IMR-90 (cell line): ENCODE data around the gene IFNG. TPM values are rescaled to one million over a fixed set of nuclear protein-coding genes. Genes with fewer than 3 reads are reported as not detected.

Experiments
- ATAC-seq: fragments of 200-7000 bp; cut with Tn5 transposase; 2 replicates; pipeline ENCODE4 v1.9.1; 2020; ENCODE audit warnings: low read depth, mild to moderate bottlenecking, moderate library complexity
- BruUV-seq: library from RNA; stranded (reverse); fragments of 400-500 nt; replicated peaks from 2 replicates; lab custom pipeline; 2021; lab: Mats Ljungman, UMichigan
- CTCF ChIA-PET: fragments of 300-600 bp; formaldehyde crosslinking; extraction: SDS; loops from one replicate; lab custom pipeline; 2021; ENCODE audit warnings: antibody characterized with exemption; lab: Yijun Ruan, JAX
- POLR2A ChIA-PET: fragments of 300-600 bp; sonication (Branson Sonifier 250); formaldehyde crosslinking; loops from one replicate; lab custom pipeline; 2022; ENCODE audit warnings: antibody characterized with exemption; ENCODE audit not compliant: unreplicated experiment; lab: Charles Lee
- DNase-seq: peaks from one replicate; pipeline ENCODE4 v3.0.0; 2013
- H2AFZ ChIP-seq: replicated peaks from 2 replicates; pipeline ENCODE3; 2013; ENCODE audit warnings: low read length, mild to moderate bottlenecking; ENCODE audit not compliant: poor library complexity
- H2AK5ac ChIP-seq: 2 replicates; pipeline ENCODE4 v1.6.1; 2013; ENCODE audit warnings: low read depth, low read length, inconsistent platforms
- H2AK9ac ChIP-seq: replicated peaks from 2 replicates; pipeline ENCODE3; 2013; ENCODE audit warnings: mild to moderate bottlenecking, low read depth, low read length, moderate library complexity; ENCODE audit not compliant: poor library complexity
- H2BK120ac ChIP-seq: 2 replicates; pipeline ENCODE4 v1.6.1; 2013; ENCODE audit warnings: low read depth, low read length, inconsistent platforms
- H2BK15ac ChIP-seq: 3 replicates; pipeline ENCODE4 v1.6.1; 2013; ENCODE audit warnings: low read depth, low read length, inconsistent platforms
- H2BK20ac ChIP-seq: 2 replicates; pipeline ENCODE4 v1.6.1; 2013; ENCODE audit warnings: low read depth, mild to moderate bottlenecking, inconsistent platforms, low read length, moderate library complexity
- H2BK5ac ChIP-seq: 2 replicates; pipeline ENCODE4 v1.6.1; 2013; ENCODE audit warnings: mild to moderate bottlenecking, low read depth, low read length, inconsistent platforms; ENCODE audit not compliant: poor library complexity, severe bottlenecking
- H3K14ac ChIP-seq: replicated peaks from 2 replicates; pipeline ENCODE4 v1.6.1; 2013; ENCODE audit warnings: low read depth, low read length, inconsistent platforms
- H3K18ac ChIP-seq: 2 replicates; pipeline ENCODE4 v1.6.1; 2013; ENCODE audit warnings: low read depth, low read length, control low read depth
- H3K23ac ChIP-seq: 2 replicates; pipeline ENCODE4 v1.6.1; 2013; ENCODE audit warnings: low read depth, low read length, inconsistent platforms
- H3K27ac ChIP-seq: 2 replicates; pipeline ENCODE4 v1.5.1; 2013; ENCODE audit warnings: mild to moderate bottlenecking, control low read depth, low read length; ENCODE audit not compliant: insufficient read depth
- H3K27me3 ChIP-seq: 2 replicates; pipeline ENCODE4 v1.6.1; 2013; ENCODE audit warnings: low read length; ENCODE audit not compliant: control insufficient read depth, insufficient read depth
- H3K36me3 ChIP-seq: 2 replicates; pipeline ENCODE4 v1.6.1; 2013; ENCODE audit warnings: low read length, mixed read lengths; ENCODE audit not compliant: control insufficient read depth, insufficient read depth
- H3K4ac ChIP-seq: 2 replicates; pipeline ENCODE4 v1.6.1; 2013; ENCODE audit warnings: low read depth, low read length, inconsistent platforms
- H3K4me1 ChIP-seq: 2 replicates; pipeline ENCODE4 v1.6.1; 2013; ENCODE audit warnings: low read length, mixed read lengths; ENCODE audit not compliant: control insufficient read depth, insufficient read depth
- H3K4me2 ChIP-seq: 2 replicates; pipeline ENCODE4 v1.6.1; 2013; ENCODE audit warnings: low read depth, mild to moderate bottlenecking, control low read depth, low read length, moderate library complexity
- H3K4me3 ChIP-seq: 2 replicates; pipeline ENCODE4 v1.5.1; 2013; ENCODE audit warnings: low read depth, mild to moderate bottlenecking, control low read depth, low read length, moderate library complexity; ENCODE audit not compliant: insufficient read depth
- H3K56ac ChIP-seq: 2 replicates; pipeline ENCODE4 v1.6.1; 2013; ENCODE audit warnings: low read length, inconsistent platforms; ENCODE audit not compliant: insufficient read depth; ENCODE audit errors: extremely low read depth
- H3K79me1 ChIP-seq, 2 experiments: 2 replicates each; pipeline ENCODE4 v1.6.1; 2013; ENCODE audit warnings: low read length in 2 of 2, inconsistent platforms in 1 of 2, low read depth in 1 of 2
- H3K9ac ChIP-seq: 2 replicates; pipeline ENCODE4 v1.6.1; 2013; ENCODE audit warnings: low read depth, low read length, control low read depth
- H3K9me1 ChIP-seq: 2 replicates; pipeline ENCODE4 v1.6.1; 2013; ENCODE audit warnings: low read length, inconsistent platforms; ENCODE audit not compliant: insufficient read depth
- H3K9me3 ChIP-seq: 2 replicates; pipeline ENCODE4 v1.6.1; 2013; ENCODE audit warnings: low read length; ENCODE audit not compliant: control insufficient read depth, insufficient read depth
- H4K20me1 ChIP-seq: 2 replicates; pipeline ENCODE4 v1.6.1; 2013; ENCODE audit warnings: low read length, inconsistent platforms; ENCODE audit not compliant: insufficient read depth
- H4K5ac ChIP-seq: 2 replicates; pipeline ENCODE4 v1.6.1; 2013; ENCODE audit warnings: mild to moderate bottlenecking, low read depth, low read length, control low read depth
- H4K8ac ChIP-seq, 2 experiments: 2 replicates each; pipeline ENCODE4 v1.6.1; 2013; ENCODE audit warnings: low read depth in 2 of 2, low read length in 2 of 2, control low read depth in 1 of 2, inconsistent platforms in 1 of 2
- H4K91ac ChIP-seq: 2 replicates; pipeline ENCODE4 v1.6.1; 2013; ENCODE audit warnings: low read depth, low read length, inconsistent platforms; ENCODE audit not compliant: insufficient read depth
- ELK1 ChIP-seq: fragments of 150-350 bp; IDR thresholded peaks from 2 replicates; pipeline ENCODE4 v1.6.1; 2016; ENCODE audit warnings: low read depth, mild to moderate bottlenecking, low read length, moderate library complexity, borderline replicate concordance
- MAZ ChIP-seq: IDR thresholded peaks from 2 replicates; pipeline ENCODE4 v1.6.1; 2012; ENCODE audit warnings: low read depth, mild to moderate bottlenecking, low read length, improper control_type of control experiment, moderate library complexity, borderline replicate concordance
- MXI1 ChIP-seq: IDR thresholded peaks from 2 replicates; pipeline ENCODE4 v1.6.1; 2012; ENCODE audit warnings: low read depth, mild to moderate bottlenecking, low read length, moderate library complexity, borderline replicate concordance
- RCOR1 ChIP-seq: IDR thresholded peaks from 2 replicates; pipeline ENCODE4 v1.6.1; 2012; ENCODE audit warnings: mild to moderate bottlenecking, low read length, improper control_type of control experiment; ENCODE audit not compliant: insufficient replicate concordance
- USF2 ChIP-seq: fragments of 150-350 bp; IDR thresholded peaks from 2 replicates; pipeline ENCODE4 v1.6.1; 2017; ENCODE audit warnings: mild to moderate bottlenecking, antibody characterized with exemption, low read length, low read depth
- WGBS, 2 experiments: methylation state at CpG; one replicate each; pipeline versions ENCODE4 v1.1.5 to v1.1.7; 2013; ENCODE audit warnings: missing lambda C conversion rate in 2 of 2; ENCODE audit not compliant: insufficient read length in 1 of 2; ENCODE audit errors: extremely low coverage in 2 of 2; 5-methylcytosine and 5-hydroxymethylcytosine counted together
- dilution Hi-C: fragments of 300-500 bp; cut with HindIII; formaldehyde crosslinking; loops from one replicate; pipeline ENCODE4 v1.14.3; 2018; ENCODE audit warnings: low sequenced_read_pairs; ENCODE audit not compliant: unreplicated experiment
- in situ Hi-C: fragments of 300-500 bp; cut with MboI; formaldehyde crosslinking; loops from 3 replicates; pipeline ENCODE4 v1.14.3; 2019; ENCODE audit warnings: low sequenced_read_pairs, inconsistent platforms, mixed read lengths
- intact Hi-C: fragments of 100-400 bp; cut with micrococcal nuclease; formaldehyde crosslinking; loops from 2 replicates; pipeline ENCODE4 v1.10.0; 2022
- polyA plus RNA-seq, 3 experiments: library from polyadenylated mRNA; depleted of rRNA; stranded (reverse); fragments of >200 nt; gene quantifications; 2 replicates each; pipeline ENCODE4 v1.2.3, GENCODE V29; 2012; ENCODE audit warnings: low replicate concordance in 1 of 3
- total RNA-seq: library from RNA; depleted of rRNA; stranded (reverse); fragments of >200 nt; gene quantifications from 2 replicates; pipeline ENCODE4 v1.2.3, GENCODE V29; 2012

The IFNG gene
- total and polyA plus RNA-seq, 2 of the 4 experiments (the other 2 are of a cell fraction): not detected

GRCh38 chr12:68200854-68201253 is 41.3 kb upstream of the IFNG start:
- ATAC-seq (no peak), DNase-seq (no peak)
- no peak overlapping the region for H3K27ac ChIP-seq
- H2BK15ac ChIP-seq: no peak overlapping the region
- H4K8ac ChIP-seq: no peak overlapping the region
- no peak overlapping the region for H4K5ac ChIP-seq
- no peaks in the 10 kb centered on the region for H3K36me3 ChIP-seq
- TF ChIP-seq MXI1 (no peak), USF2 (no peak), ELK1 (no peak), RCOR1 (no peak), MAZ (no peak)
- no peaks in the 10 kb centered on the region for H3K9me3 ChIP-seq
- peaks cover 4% of the 10 kb centered on the region for H3K27me3 ChIP-seq
- H3K56ac ChIP-seq: no peak overlapping the region
- no CpG with 5 or more reads among the region's 2 CpGs for whole genome bisulfite sequencing, 2 experiments
- no peak overlapping the region for H3K4me3 ChIP-seq
- H4K20me1 ChIP-seq: no peaks in the 10 kb centered on the region
- ChIA-PET CTCF (no interaction called here), POLR2A (no interaction called here)
- dilution Hi-C loops: loop anchor here (25.0 kb wide), 1 partner anchor 111 kb away; no protein-coding TSS in a partner anchor
- no peak overlapping the region for H2BK120ac ChIP-seq
- no peak overlapping the region for H3K4ac ChIP-seq
- no peak overlapping the region for H2AK9ac ChIP-seq
- no peak overlapping the region for H3K9ac ChIP-seq
- H2BK5ac ChIP-seq: no peak overlapping the region
- no peak overlapping the region for H2BK20ac ChIP-seq
- no peak overlapping the region for H3K14ac ChIP-seq
- H3K9me1 ChIP-seq: no peaks in the 10 kb centered on the region
- no peak overlapping the region for H4K91ac ChIP-seq
- no peak overlapping the region for H3K23ac ChIP-seq
- no peak overlapping the region for H2AFZ ChIP-seq
- H3K18ac ChIP-seq: no peak overlapping the region
- no peak overlapping the region for H2AK5ac ChIP-seq
- in situ Hi-C loops: no loop called here
- intact Hi-C loops: no loop called here
- H3K4me2 ChIP-seq: no peak overlapping the region
- BruUV-seq: no TSS peak
- H3K79me1 ChIP-seq: no peaks in the 10 kb centered on the region
- H3K4me1 ChIP-seq: no peaks in the 10 kb centered on the region
